ENCODE results near the gene FOXF1. TPM values are rescaled to one million over a fixed set of nuclear protein-coding genes. Genes with fewer than 3 reads are reported as not detected.
A peak's percentile ranks its signal among the peaks of the same experiment; 100 is the strongest.

FOXF1 gene
- total RNA-seq (1 to 10 TPM; 2.0 to 2.8 TPM), polyA plus RNA-seq (ENCODE audit: insufficient read depth, low read depth, low replicate concordance) (0.91 TPM)
- long read RNA-seq, donor 1 = 0 reads
- long read RNA-seq, donor 2 = 0 reads

DNA sequence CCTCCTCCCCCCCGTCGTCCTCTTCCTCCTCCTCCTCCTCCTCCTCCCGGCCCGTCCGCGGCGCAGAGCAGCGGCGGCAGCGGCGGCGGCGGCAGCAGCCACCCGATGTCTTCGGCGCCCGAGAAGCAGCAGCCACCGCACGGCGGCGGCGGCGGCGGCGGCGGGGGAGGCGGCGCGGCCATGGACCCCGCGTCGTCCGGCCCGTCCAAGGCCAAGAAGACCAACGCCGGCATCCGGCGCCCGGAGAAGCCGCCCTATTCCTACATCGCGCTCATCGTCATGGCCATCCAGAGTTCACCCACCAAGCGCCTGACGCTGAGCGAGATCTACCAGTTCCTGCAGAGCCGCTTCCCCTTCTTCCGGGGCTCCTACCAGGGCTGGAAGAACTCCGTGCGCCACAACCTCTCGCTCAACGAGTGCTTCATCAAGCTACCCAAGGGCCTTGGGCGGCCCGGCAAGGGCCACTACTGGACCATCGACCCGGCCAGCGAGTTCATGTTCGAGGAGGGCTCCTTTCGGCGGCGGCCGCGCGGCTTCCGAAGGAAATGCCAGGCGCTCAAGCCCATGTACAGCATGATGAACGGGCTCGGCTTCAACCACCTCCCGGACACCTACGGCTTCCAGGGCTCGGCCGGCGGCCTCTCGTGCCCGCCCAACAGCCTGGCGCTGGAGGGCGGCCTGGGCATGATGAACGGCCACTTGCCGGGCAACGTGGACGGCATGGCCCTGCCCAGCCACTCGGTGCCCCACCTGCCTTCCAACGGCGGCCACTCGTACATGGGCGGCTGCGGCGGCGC is at the start of gene FOXF1:
TSS of gene FOXF1 (plus strand) at position 63 of the 797 bp plus-strand sequence. CDS start at position 106, 43 bp downstream.
- Histone ChIP-seq H3K36me3 (ENCODE audit: low read depth, missing control alignments) (no peaks in the 10 kb centered on the region), H3K4me1 (peaks cover 17% of the 10 kb centered on the region), H3K9me3 (no peaks in the 10 kb centered on the region), H3K27me3 (no peaks in the 10 kb centered on the region), H3K27ac (peak within 1 kb of the TSS; percentile 44 to 56), H3K4me3 (peak within 1 kb of the TSS; percentile 51 to 64)
- 2 to 4% methylated on average over 40 to 75 of the region's 89 CpGs for WGBS, 2 donors
- DNase-seq = no peak
- TF ChIP-seq, protein P1, sequence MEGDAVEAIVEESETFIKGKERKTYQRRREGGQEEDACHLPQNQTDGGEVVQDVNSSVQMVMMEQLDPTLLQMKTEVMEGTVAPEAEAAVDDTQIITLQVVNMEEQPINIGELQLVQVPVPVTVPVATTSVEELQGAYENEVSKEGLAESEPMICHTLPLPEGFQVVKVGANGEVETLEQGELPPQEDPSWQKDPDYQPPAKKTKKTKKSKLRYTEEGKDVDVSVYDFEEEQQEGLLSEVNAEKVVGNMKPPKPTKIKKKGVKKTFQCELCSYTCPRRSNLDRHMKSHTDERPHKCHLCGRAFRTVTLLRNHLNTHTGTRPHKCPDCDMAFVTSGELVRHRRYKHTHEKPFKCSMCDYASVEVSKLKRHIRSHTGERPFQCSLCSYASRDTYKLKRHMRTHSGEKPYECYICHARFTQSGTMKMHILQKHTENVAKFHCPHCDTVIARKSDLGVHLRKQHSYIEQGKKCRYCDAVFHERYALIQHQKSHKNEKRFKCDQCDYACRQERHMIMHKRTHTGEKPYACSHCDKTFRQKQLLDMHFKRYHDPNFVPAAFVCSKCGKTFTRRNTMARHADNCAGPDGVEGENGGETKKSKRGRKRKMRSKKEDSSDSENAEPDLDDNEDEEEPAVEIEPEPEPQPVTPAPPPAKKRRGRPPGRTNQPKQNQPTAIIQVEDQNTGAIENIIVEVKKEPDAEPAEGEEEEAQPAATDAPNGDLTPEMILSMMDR (IDR thresholded peaks at IDR 0.05) = no peak
- no peak for TF ChIP-seq POLR2A (IDR thresholded peaks at IDR 0.05)
- intact Hi-C loops (cut with DNase I; ENCODE audit: low total_unique reads) = no loop called here

DNA sequence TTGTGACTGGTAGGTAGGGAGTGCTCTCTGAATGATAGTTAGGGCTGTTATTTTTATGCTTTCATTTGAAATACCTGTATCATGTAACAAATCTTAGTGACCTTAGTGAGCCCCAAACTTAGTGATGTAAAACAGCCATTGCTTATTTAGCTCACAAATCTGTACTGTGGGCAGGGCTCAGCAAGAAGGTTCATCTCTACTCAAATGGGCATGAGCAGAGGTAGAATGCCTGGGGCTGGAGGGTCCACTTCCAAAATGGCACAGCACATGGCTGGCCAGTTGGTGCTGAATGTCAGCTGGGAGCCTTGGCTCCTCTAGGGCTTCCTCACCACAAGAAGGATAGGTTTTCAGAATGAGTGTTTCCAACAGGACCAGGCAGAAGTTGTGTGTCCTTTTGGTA is 49.3 kb upstream of the FOXF1 start:
- Histone ChIP-seq H3K4me3 (no peak overlapping the region), H3K27ac (no peak overlapping the region), H3K27me3 (no peaks in the 10 kb centered on the region), H3K4me1 (no peaks in the 10 kb centered on the region), H3K36me3 (ENCODE audit: low read depth, missing control alignments) (no peaks in the 10 kb centered on the region), H3K9me3 (no peaks in the 10 kb centered on the region)
- intact Hi-C loops (cut with DNase I; ENCODE audit: low total_unique reads) = no loop called here
- TF ChIP-seq, protein P1 (IDR thresholded peaks at IDR 0.05) = no peak
- TF ChIP-seq POLR2A (IDR thresholded peaks at IDR 0.05) = no peak
- DNase-seq = no peak

DNA sequence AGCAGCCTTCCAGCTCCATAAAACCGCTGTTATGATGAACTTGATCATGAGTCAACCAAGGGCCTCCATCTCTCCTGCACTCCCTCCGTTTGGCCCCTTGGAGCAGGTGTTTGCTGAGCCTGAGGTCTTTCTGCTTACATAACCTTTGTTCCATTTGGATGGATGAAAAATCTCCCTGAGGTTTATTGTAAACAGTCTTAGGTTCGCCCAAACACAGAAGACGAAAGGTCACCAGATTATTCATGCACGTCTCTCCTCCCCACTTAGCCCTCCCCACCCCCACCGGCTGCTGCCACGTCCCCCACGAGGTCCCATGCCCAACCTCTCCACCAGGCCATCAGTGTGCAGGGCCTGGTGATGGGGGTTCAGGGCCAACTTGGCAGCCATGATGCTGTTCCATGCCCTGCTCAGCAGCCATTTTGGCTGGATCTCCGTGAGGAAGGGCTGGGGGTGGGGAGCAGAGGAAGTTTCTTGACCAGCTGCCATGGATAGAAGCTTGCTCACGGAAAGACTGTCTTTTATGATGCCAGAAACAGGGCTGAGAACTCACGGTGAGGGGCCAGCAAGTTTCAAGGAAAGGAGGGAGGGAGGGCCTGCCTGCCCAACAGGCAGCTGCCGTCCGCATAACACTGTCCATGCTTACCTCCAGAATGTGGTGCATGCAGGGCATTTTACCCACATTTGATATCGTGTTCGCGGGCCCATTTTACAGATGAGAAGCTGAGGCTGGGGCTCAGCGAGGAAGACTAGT is 47.8 kb upstream of the FOXF1 start:
- Histone ChIP-seq H3K27me3 (no peaks in the 10 kb centered on the region), H3K9me3 (no peaks in the 10 kb centered on the region), H3K4me3 (no peak overlapping the region), H3K4me1 (no peaks in the 10 kb centered on the region), H3K36me3 (ENCODE audit: low read depth, missing control alignments) (no peaks in the 10 kb centered on the region), H3K27ac (no peak overlapping the region)
- WGBS, 2 donors = 70 to 84% methylated on average over 12 to 17 of the region's 17 CpGs
- DNase-seq = no peak
- intact Hi-C loops (cut with DNase I; ENCODE audit: low total_unique reads) = no loop called here
- TF ChIP-seq, protein P1 (IDR thresholded peaks at IDR 0.05) = no peak
- TF ChIP-seq POLR2A (IDR thresholded peaks at IDR 0.05) = no peak

DNA sequence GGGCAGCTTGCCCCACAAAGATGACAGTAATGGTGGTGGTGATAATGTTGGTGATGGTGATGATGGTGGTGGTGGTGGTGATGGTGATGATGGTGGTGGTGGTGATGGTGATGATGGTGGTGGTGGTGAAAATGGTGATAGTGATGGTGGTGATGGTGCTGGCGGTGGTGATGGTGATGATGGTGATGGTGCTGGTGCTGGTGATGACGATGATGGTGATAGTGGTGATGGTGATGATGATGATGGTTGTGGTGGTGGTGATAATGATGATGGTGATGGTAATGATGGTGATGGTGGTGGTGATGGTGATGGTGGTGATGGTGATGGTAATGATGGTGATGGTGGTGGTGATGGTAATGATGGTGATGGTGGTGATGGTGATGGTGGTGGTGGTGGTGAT is 46.3 kb upstream of the FOXF1 start:
- H3K27me3 ChIP-seq = no peaks in the 10 kb centered on the region
- no peak for DNase-seq
- intact Hi-C loops (cut with DNase I; ENCODE audit: low total_unique reads) = no loop called here
- H3K36me3 ChIP-seq (ENCODE audit: low read depth, missing control alignments) = no peaks in the 10 kb centered on the region
- H3K9me3 ChIP-seq = no peaks in the 10 kb centered on the region
- H3K4me1 ChIP-seq = no peaks in the 10 kb centered on the region
- no peak for TF ChIP-seq POLR2A (IDR thresholded peaks at IDR 0.05)
- TF ChIP-seq, protein P1 (IDR thresholded peaks at IDR 0.05) = no peak
- H3K27ac ChIP-seq = no peak overlapping the region
- H3K4me3 ChIP-seq = no peak overlapping the region
- WGBS, 2 donors = 94 to 98% methylated on average over 2 of the region's 2 CpGs

Measured in testis (tissue), 5 donors.